NCI-H2029 (cell line): ENCODE data around the gene XRN2.

Experiments
- DNase-seq: peaks from one replicate; lab custom pipeline; 2025; lab: John Stamatoyannopoulos, UW

XRN2 gene

GRCh38 chr20:21303061-21303871 is at the start of gene XRN2:
Gene XRN2, plus strand, starts transcription at chr20:21303331. Its CDS starts 68 bp downstream, at chr20:21303399.
- DNase-seq, result peak; percentile 91

DNA sequence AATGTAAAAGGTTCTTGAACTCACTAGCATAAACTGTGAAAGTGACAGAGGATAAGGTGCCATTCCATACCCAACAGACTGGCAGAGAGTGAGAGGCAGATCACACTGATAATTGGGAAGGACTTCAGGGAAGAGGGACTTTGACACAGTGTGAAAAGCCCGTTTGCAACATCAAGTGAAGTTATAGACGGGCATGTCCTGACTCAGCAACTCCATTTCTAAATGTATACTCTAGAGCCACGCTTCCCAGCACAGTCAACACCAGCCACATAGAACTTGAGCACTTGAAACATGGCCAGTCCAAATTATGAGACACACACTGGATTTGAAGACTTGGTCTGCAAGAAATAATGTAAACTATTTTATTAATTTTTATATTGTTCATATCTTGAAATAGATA is 45.9 kb upstream of the XRN2 start:
- no peak for DNase-seq

DNA sequence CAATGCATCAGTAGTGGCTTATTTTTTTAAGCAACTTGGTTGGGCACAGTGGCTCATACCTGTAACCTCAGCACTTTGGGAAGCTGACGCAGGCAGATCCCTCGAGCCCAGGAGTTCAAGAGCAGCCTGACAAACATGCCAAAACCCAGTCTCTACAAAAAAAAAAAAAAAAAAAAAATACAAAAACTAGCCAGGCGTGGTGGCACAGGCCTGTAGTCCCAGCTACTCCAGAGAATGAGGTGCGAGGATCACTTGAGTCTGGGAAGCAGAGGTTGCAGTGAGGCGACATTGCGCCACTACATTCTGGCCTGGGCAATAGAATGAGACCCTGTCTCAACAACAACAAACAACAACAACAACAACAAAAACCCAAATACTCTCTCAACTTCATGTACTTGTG is 44.7 kb upstream of the XRN2 start:
- DNase-seq, result no peak

GRCh38 chr20:21259346-21259745 is 43.8 kb upstream of the XRN2 start:
- no peak for DNase-seq

DNA sequence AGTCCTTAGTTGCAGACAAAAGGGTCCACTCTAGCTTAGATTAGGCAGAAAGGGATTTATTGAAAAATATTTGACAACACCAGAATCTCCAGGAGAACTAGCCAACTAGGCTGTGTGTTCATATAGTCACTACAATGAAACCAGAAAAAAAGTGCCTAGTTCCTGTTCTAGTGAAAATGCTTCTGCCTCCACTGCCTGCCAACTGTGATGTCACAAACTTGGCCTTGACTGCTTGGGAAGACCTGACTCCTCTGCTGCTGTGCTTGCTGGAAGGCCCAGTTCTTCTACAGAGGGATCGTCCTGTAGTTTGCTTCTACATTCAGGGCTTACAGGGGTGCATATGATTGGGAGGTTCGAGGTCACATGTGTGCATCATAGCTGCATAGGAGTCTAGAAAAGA is 40.3 kb upstream of the XRN2 start:
- DNase-seq, result no peak

DNA sequence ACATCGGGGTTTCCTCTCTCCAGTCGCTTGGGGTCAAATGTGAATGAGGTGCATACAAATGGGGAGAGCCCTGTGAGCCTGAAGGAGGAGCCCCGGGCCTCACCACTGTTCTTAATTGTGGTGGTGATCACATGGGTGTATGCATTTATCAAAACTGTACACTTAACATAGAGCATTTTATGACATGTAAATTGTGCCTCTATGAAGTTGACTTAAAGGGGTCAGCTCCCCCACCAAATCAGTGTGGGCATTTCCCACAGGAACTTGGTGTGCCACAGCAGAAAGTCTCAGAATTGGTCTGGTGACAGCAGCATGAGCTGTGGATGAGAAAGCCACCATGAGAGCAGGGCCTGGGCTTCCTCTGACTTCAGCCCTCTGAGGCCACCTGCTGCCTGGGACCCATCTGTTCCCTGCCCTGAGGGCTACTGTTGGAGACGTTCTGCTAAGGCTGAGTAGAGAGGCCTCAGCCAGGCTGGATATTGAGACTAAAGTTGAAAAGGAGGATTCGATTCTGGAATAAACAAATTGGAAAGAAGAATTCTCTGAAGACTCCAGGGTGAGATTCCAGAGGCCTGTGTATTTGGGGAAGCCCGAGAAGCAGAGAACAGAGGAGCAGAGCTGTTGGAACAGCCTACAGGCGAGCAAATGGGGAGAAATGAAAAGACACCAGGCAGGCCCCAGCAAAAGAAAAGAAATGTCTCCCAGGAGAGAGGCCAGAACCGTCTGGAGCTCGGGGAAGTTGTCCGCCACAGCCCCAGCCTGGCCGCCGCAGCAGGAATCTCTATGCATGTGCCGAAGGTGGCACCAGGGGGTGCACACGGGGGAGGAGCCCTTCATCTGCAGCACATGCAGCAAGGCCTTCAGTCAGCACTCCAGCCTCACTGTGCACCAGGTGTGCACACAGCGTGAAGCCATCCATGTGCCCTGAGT is 37.6 kb upstream of the XRN2 start:
- DNase-seq, result no peak

GRCh38 chr20:21266191-21266536 is 37.0 kb upstream of the XRN2 start:
- DNase-seq, result no peak

- DNase-seq, result no peak
These were observed 33.4 kb upstream of the XRN2 start for GRCh38 chr20:21269772-21270171.

- no peak for DNase-seq
These were observed 32.3 kb upstream of the XRN2 start for GRCh38 chr20:21270806-21271205.

- DNase-seq, result no peak
These were observed 30.9 kb upstream of the XRN2 start for GRCh38 chr20:21272279-21272678.

DNA sequence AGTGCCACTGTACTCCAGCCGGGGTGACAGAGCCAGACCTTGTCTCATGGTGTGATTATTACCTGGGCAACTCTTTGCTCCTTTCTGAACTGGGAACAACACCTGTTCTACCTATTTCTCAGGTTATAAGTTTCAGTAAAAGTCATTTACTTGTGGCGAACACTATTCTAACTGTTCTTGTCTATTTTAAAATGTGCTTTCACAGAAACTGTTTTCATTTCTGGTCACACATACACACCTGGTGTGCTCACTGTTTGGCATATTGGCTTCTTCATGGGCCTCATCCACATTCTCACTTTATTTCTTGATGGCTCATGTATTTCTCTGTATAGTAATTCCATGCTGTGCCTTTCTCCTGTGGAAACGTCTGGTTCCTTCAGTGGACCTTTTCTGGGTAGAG is 30.5 kb upstream of the XRN2 start:
- DNase-seq, result no peak

DNA sequence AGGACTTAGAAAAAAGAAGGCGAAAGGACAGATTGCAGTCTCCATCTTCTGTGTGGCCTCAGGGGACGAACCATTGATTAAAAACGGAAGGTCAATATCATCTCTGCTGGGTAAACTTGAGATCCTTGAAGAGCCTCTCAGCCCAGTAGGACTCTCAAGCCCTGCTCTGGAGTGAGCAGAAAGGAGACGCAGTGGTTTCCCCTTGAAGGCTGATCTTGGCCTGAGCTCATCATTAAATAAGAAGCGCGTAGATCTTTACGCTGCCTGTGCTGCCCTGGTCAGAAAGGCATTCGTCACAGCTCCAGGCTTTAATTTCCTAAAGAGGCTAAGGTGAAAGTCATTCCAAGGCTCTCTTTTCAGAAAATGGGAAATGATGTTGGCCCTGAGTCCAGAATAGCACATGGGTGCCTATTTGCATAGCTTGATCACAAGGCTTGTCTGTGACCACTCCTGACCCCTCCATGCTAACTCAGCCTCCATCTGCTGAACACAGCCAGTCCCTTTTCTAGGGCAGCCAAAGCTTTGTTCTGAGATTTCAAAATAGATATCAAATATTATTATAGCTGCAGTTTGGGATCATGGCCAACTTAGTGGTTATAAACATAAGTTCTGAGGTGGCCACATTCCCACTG is 29.3 kb upstream of the XRN2 start:
- no peak for DNase-seq

- no peak for DNase-seq
These were observed 24.3 kb upstream of the XRN2 start for GRCh38 chr20:21278829-21279228.

DNA sequence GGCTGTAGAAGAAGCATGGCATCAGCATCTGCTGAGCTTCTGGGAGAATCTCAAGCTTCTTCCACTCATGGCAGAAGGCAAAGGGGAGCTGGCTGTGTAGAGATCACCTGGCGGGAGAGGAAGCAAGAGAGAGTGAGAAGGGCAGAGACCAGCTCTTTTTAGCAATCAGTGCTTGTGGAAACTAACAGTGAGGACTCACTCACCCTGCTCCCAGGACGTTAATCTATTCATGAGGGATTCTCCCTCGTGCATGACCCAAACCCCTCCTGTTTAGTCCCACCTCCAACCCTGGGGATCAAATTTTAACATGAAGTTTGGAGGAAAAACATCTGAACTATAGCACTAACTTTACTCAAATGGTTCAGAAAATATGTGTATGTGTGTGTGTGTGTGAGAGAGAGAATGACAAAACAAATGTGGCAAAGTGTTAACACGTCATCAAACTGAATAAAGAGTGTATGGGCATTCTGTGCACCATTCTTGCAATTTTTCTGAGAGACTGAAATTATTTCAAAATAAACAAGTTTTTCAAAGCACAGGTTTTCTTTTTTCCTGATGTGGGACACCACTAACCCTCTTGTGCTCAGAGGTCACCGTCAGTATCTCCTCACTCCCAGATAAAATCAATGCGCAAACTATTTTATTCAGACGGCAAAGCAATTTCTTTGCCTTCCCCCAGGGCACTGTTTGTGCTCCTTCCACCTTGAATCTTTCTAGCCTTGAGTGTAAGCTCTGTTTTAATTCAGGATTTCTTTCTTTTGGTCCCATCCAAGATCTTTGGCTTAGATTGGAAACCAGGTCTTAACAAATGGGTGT is 23.2 kb upstream of the XRN2 start:
- no peak for DNase-seq

DNA sequence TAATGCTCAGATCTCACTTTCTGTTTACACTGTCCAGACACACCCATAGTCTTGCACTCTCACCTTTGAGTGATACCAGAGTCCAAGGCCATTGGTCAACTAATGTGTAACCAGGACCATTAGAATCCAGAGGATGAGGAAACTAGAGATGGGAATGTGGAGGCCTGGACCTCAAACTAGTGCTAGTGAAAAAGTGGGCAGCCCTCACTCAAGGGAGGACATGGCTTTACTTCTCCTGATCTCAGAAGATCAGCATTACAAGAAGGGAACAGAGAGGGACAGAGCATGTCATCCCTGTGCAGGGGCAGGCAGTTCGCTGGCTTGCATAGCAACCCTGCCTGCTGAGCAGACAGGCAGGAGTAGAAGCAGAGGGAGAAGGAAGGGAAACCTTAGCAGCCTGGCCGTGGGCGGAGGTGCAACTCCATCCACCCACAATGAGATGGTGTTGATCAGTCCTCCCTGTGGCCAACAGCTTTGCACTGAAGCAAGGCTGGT is 22.6 kb upstream of the XRN2 start:
- DNase-seq, result no peak

- DNase-seq, result no peak
These were observed 16.4 kb upstream of the XRN2 start for GRCh38 chr20:21286775-21287174.

GRCh38 chr20:21288587-21289370 is 14.4 kb upstream of the XRN2 start:
- no peak for DNase-seq

DNA sequence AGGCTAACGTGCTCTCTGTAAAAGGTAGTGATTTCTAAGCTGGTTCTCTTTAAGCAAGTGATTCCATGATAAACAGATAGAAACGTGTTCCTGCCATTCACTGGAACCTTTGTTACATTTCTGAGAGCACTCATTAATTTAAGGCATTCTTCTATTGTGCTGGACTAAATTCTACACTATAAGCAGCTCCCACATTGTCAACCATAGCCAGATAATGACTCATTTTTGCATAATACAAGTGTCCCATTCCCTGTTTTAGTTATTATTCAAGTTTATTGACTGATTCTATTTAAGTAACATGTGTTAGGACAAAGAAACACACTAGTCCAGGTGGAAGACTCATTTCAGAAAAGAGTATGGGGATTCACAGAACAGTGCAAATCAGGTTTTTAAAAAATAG is 13.5 kb upstream of the XRN2 start:
- DNase-seq, result no peak

DNA sequence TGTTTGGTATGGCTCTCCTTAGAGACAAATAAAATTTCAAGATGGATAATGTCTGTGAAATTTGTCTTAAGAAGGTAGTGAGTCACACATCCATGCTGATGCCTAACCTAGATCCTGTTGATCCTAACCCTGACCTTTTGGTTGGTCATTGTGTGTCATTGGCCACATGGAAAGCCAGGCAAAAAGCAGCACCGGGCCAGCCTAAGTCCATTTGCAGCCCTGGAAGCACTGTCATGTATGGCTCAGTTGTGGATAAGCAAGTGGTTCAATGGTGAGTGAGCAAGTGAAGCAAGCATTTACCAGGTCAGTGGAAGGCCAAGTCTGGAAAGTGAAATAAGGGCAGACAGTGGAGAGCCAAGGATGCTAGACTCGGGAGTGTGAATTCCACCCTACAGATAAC is 12.1 kb upstream of the XRN2 start:
- no peak for DNase-seq

- DNase-seq, result no peak
These were observed 8.4 kb upstream of the XRN2 start for GRCh38 chr20:21294755-21295154.
